ENCODE results near the gene IQSEC3.
"Not testable (repeated sequence)": the region's sequence is repeated elsewhere in the genome, so short reads cannot be mapped to it uniquely, and the experiment has no call there.

Gene IQSEC3

GRCh38 chr12:181921-182320 lies 115.4 kb downstream of the IQSEC3 start:
- DNase-seq: no peak

GRCh38 chr12:182381-182892 lies 115.9 kb downstream of the IQSEC3 start:
- DNase-seq: no peak

DNA sequence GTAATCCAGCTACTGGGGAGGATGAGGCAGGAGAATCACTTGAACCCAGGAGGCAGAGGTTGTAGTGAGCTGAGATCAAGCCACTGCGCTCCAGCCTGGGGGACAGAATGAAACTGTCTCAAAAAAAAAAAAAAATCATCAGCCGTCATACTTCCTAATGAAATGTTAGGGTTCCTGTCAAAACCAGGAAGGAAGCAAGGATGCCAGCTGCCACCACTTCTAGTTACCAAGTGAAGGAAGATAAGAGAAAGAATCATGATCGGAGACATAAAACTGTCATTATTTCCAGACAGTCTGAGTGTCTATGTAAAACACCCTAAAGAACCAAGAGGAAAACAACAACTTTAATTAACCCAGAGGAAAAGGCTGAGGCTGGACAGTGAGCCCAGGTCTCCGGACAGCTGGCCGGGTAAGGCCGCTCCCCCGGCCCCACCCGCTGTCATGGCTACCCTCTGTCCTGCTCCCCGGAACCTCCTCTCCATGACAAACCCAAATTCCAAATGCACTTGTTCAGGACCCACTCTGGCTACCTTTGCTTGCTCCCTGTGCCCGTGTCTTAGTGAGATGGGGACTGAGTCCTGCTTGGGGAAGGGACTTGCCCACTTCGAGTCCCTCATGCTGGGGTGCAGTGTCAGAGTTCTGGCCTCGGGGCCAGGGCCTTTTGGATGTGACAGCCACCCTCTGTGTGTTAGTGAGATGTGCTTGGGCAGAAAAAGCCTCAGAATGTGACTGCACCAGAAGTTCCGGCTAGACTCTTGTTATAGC lies 118.4 kb downstream of the IQSEC3 start:
- DNase-seq: no peak

GRCh38 chr12:185576-185955 lies 119.0 kb downstream of the IQSEC3 start:
- no peak for DNase-seq

GRCh38 chr12:186006-186625 lies 119.5 kb downstream of the IQSEC3 start:
- no peak for DNase-seq

- DNase-seq: not testable (repeated sequence)
Measured at GRCh38 chr12:187986-188909, 121.7 kb downstream of the IQSEC3 start.

- DNase-seq: no peak
Measured at GRCh38 chr12:188910-189621, 122.5 kb downstream of the IQSEC3 start.

GRCh38 chr12:189622-189962 lies 123.0 kb downstream of the IQSEC3 start:
- DNase-seq: no peak

DNA sequence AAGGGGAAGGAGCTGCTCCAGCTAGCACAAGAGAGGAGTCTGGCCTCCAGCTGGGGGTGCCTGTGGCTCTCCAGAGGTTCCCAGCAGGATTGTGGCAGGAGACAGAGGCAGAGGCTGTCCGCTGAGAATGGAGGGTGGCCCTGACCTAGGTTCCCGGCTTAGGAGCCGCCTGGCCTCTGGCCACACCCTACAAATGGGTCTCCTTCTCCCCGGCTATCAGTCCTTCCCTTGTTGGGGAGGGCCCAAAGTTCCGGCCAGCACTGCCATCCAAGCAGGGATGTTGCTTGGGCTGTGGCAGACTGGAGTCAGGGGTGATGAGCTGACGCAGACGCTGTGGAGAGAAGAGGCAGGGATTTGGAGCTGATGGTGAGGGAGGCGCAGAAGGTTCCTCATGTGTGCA lies 124.3 kb downstream of the IQSEC3 start:
- DNase-seq: no peak

DNA sequence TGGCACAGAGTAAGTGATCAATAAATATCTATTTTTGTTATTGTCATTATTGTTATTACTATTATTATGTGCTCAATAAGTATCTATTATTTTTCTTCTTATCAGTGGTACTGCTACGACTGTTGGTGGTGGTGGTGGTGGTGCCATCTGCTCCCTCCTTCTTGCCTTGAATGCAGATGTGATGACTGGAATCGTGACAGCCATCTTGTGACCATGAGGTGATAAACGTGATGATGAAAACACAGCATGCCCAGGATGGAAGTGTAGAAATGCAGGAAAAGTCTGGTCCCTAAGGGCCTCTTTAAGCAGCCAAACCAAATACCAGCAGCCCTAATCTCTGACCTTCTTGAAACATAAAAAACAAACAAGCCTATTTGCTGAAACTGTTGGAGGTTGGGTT lies 125.0 kb downstream of the IQSEC3 start:
- DNase-seq: no peak

DNA sequence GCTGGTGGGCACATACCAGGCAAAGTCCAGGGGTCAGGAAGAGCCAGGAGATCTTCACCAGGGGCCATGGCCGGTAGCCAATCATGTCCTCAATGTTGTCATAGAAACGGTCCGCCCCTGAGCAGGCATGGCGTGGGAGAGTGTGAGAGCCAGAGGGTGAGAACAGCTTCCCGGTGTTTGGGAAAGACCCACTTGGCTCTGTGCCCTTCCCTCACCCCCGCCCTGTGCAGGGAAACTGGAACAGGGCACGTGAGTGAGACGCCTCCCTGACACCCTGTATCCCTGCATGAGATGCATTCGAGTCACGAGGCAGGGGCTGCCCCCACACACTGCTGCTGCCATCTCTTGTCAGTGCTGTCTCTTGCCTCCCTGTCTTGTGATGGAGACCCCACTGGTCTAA lies 126.7 kb downstream of the IQSEC3 start:
- DNase-seq: no peak

DNA sequence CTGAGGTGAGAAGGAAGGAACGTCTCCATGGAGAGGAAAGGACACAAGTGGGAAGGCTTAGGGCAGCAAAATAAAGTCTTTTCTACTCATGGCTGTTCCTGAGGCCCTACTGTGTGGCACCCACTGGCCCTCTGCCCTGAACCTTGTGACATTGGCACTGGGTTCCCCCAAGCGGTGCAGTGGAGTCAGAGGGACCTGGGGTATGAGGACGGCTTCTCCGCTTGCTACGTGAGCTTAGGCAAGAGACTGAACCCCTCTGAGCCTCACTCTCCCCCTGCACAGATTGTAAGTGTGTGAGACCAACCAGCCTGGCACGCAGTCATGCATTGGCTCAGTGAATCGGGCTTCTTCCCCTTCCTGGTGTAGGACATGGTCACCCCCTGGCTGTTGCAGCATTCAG lies 127.7 kb downstream of the IQSEC3 start:
- no peak for DNase-seq

- no peak for DNase-seq
Measured at GRCh38 chr12:195156-195555, 128.6 kb downstream of the IQSEC3 start.

- DNase-seq: no peak
Measured at GRCh38 chr12:195951-196350, 129.4 kb downstream of the IQSEC3 start.

DNA sequence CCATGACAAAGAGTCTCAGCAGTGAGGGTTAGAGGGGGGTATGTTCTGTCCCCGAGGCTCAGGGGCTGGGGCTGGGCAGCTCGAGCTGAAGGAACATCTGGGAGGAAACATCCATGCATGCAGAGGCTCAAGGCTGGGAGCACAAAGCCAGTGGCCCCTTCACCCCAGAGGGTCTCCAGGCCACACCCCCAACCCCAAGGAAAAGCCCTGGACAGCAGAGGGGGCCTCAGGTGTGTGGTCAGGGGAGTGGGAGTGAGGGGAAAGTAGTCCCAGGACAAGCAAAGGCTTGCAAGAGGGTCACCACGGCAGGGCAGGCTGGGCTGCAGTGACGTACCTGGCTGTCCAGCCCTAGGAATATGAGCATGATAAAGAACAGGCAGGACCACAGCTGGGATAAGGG lies 129.9 kb downstream of the IQSEC3 start:
- DNase-seq: no peak

DNA sequence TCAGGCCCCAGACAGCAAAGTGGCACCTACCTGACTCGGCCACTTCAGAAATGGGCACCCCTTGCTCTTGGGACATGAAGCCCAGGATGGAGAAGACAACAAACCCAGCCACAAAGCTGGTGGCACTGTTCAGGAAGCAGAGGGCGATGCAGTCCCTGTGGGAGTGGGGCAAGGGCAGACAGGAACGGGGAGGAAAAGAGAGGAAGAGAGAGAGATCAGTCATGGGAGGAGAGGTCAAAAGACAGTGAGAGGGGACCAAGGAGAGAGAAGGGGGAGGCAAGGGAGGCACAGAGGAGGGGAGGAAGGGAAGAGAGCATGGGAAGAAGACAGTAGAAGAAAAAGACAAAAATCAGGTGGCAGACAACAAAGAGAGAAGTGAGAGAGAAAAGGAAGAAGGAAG lies 130.8 kb downstream of the IQSEC3 start:
- DNase-seq: no peak

- no peak for DNase-seq
Measured at GRCh38 chr12:197911-198695, 131.5 kb downstream of the IQSEC3 start.

GRCh38 chr12:198705-199104 lies 132.1 kb downstream of the IQSEC3 start:
- no peak for DNase-seq

- DNase-seq: no peak
Measured at GRCh38 chr12:201361-201760, 134.8 kb downstream of the IQSEC3 start.

DNA sequence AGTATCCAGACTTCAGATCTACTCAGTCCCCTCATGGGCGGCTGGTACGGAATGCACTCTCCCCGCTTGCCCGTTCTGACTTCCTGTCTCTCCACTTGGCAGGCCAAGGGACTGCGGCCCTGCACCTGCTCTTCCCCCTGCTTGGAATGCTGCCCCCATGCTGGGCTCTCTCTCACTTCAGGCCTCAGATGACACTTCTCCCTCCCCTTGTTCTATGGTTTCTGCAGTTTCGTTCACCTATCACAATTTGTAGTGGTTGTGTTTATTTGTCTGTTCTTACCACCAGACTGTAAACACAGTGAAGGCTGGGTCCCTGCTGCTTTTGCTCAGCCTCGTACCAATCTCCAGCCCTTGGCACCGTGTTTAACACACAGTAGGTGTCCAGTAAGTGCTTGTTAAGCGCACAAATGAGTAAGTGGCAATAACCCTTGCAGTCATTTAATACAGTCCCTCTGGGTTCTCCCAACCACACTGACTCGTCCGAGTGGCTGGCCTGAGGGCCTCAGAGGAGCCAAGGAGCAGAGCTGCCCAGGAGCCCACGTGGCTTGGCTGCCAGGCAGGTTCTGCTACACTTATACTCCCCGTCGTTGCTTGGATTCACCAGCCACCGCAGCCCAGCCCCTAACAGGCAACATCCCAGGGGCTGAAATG lies 135.6 kb downstream of the IQSEC3 start:
- no peak for DNase-seq

DNA sequence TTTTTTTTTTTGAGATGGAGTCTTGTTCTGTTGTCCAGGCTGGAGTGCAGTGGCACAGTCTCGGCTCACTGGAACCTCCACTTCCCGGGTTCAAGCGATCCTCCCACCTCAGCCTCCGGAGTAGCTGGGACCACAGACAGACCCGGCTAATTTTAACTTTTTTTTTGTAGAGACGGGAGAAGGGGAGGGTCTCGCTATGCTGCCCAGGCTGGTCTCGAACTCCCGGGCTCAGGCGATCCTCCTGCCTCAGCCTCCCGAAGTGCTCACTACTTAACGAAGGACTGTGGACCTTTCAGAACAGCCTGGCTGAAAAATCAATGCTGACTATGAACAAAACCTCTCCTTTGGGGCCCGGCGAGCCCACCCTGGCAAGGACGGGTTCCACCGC lies 136.5 kb downstream of the IQSEC3 start:
- DNase-seq: no peak

Measured in NCI-H1048 (cell line).